Liver (tissue), 9 donors: Measurements from ENCODE around the gene C3orf20. TPM values are rescaled to one million over a fixed set of nuclear protein-coding genes. Genes with fewer than 3 reads are reported as not detected.

Experiments used
- DNase-seq: peaks from one replicate; pipeline ENCODE4 v3.0.0-alpha.2; 2017; ENCODE audit warnings: low spot score
- H3K27ac ChIP-seq, 2 donors: one replicate each; pipeline ENCODE4 v1.7.0; 2013; ENCODE audit warnings: inconsistent platforms in 2 of 2, low read length in 2 of 2, control low read depth in 1 of 2, low read depth in 1 of 2, mild to moderate bottlenecking in 1 of 2
- H3K27me3 ChIP-seq, 4 donors: one replicate each; pipeline versions ENCODE4 v1.6.1 to v1.7.0; 2013; ENCODE audit warnings: low read length in 3 of 4, inconsistent platforms in 1 of 4, mild to moderate bottlenecking in 1 of 4, moderate library complexity in 1 of 4; ENCODE audit not compliant: control insufficient read depth in 4 of 4, insufficient read depth in 4 of 4
- H3K36me3 ChIP-seq, 4 donors: one replicate each; pipeline versions ENCODE4 v1.6.1 to v1.7.0; 2013; ENCODE audit warnings: low read length in 3 of 4, mild to moderate bottlenecking in 3 of 4, low read depth in 1 of 4, moderate library complexity in 1 of 4; ENCODE audit not compliant: control insufficient read depth in 4 of 4, insufficient read depth in 3 of 4
- H3K4me1 ChIP-seq, 4 donors: one replicate each; pipeline versions ENCODE4 v1.6.1 to v1.7.0; 2013; ENCODE audit warnings: low read length in 3 of 4, mild to moderate bottlenecking in 3 of 4, moderate library complexity in 1 of 4; ENCODE audit not compliant: control insufficient read depth in 4 of 4, insufficient read depth in 4 of 4
- H3K4me3 ChIP-seq, 3 donors: one replicate each; pipeline versions ENCODE4 v1.6.1 to v1.7.0; 2013; ENCODE audit warnings: low read length in 3 of 3, control low read depth in 1 of 3, low read depth in 1 of 3, mild to moderate bottlenecking in 1 of 3
- H3K9ac ChIP-seq, 2 donors: one replicate each; pipeline ENCODE4 v1.7.0; 2013; ENCODE audit warnings: low read length in 2 of 2, mild to moderate bottlenecking in 2 of 2, moderate library complexity in 2 of 2, control low read depth in 1 of 2, low read depth in 1 of 2
- H3K9me3 ChIP-seq, 4 donors: one replicate each; pipeline versions ENCODE4 v1.6.1 to v1.7.0; 2013; ENCODE audit warnings: low read length in 3 of 4; ENCODE audit not compliant: control insufficient read depth in 4 of 4
- ATF3 ChIP-seq: IDR thresholded peaks from 2 replicates; pipeline ENCODE4 v1.6.1; 2016; ENCODE audit warnings: antibody characterized with exemption
- CTCF ChIP-seq: fragments of 150-350 bp; IDR thresholded peaks from 2 replicates; pipeline ENCODE4 v1.5.1; 2017; ENCODE audit warnings: improper control_type of control experiment, low read depth, low read length; ENCODE audit not compliant: missing input control
- EGR1 ChIP-seq, 2 donors: IDR thresholded peaks; 2 replicates each; pipeline ENCODE4 v1.6.1; 2016 to 2018; ENCODE audit warnings: antibody characterized with exemption in 2 of 2, low read depth in 2 of 2
- FOXA1 ChIP-seq: IDR thresholded peaks from 2 replicates; pipeline ENCODE4 v1.6.1; 2016; ENCODE audit warnings: antibody characterized with exemption
- FOXA2 ChIP-seq: IDR thresholded peaks from 2 replicates; pipeline ENCODE4 v1.6.1; 2016; ENCODE audit warnings: antibody characterized with exemption
- GABPA ChIP-seq, 2 donors: IDR thresholded peaks in 1 of 2; conservative IDR thresholded peaks in 1 of 2; 2 replicates each; pipeline ENCODE4 v1.6.1; 2016; ENCODE audit warnings: antibody characterized with exemption in 2 of 2, mild to moderate bottlenecking in 1 of 2, moderate library complexity in 1 of 2
- HNF4A ChIP-seq, 2 donors: conservative IDR thresholded peaks; 2 replicates each; pipeline ENCODE4 v1.6.1; 2016; ENCODE audit warnings: antibody characterized with exemption in 2 of 2, mild to moderate bottlenecking in 2 of 2
- HNF4G ChIP-seq: IDR thresholded peaks from 2 replicates; pipeline ENCODE4 v1.6.1; 2016; ENCODE audit warnings: antibody characterized with exemption
- JUND ChIP-seq, 2 donors: IDR thresholded peaks; 2 replicates each; pipeline ENCODE4 v1.6.1; 2016; ENCODE audit warnings: antibody characterized with exemption in 2 of 2
- MAX ChIP-seq: IDR thresholded peaks from 2 replicates; pipeline ENCODE4 v1.6.1; 2016; ENCODE audit warnings: antibody characterized with exemption
- NR2F2 ChIP-seq: IDR thresholded peaks from 2 replicates; pipeline ENCODE4 v1.6.1; 2016; ENCODE audit warnings: antibody characterized with exemption
- RAD21 ChIP-seq, 2 donors: IDR thresholded peaks; 2 replicates each; pipeline ENCODE4 v1.6.1; 2016; ENCODE audit warnings: antibody characterized with exemption in 2 of 2, mild to moderate bottlenecking in 2 of 2
- RXRA ChIP-seq, 2 donors: IDR thresholded peaks; 2 replicates each; pipeline ENCODE4 v1.6.1; 2017 to 2018; ENCODE audit warnings: antibody characterized with exemption in 2 of 2, mild to moderate bottlenecking in 1 of 2
- SP1 ChIP-seq: IDR thresholded peaks from 2 replicates; pipeline ENCODE4 v1.6.1; 2018; ENCODE audit warnings: antibody characterized with exemption, mild to moderate bottlenecking
- TAF1 ChIP-seq: conservative IDR thresholded peaks from 2 replicates; pipeline ENCODE4 v1.6.1; 2016; ENCODE audit warnings: antibody characterized with exemption, mild to moderate bottlenecking
- YY1 ChIP-seq: IDR thresholded peaks from 2 replicates; pipeline ENCODE4 v1.6.1; 2016; ENCODE audit warnings: antibody characterized with exemption, mild to moderate bottlenecking
- ZBTB33 ChIP-seq: IDR thresholded peaks from 2 replicates; pipeline ENCODE4 v1.6.1; 2016; ENCODE audit warnings: antibody characterized with exemption
- WGBS: extraction: QIAGEN DNeasy Blood & Tissue Kit; methylation state at CpG from one replicate; pipeline ENCODE4 v1.1.7; 2013; 5-methylcytosine and 5-hydroxymethylcytosine counted together
- polyA plus RNA-seq, 2 donors: library from polyadenylated mRNA; stranded (reverse) in 1 of 2; unstranded in 1 of 2; fragments of 200-250 nt in 1 of 2; fragments of >200 nt in 1 of 2; fragmentation: Nextera tagmentation in 1 of 2; extraction: Ambion mirVana in 1 of 2; gene quantifications; one replicate each; pipeline versions ENCODE4 v1.2.1 to v1.2.3, GENCODE V29; 2013 to 2015
- total RNA-seq, 2 donors: library from RNA; depleted of rRNA; stranded (reverse); fragments of >200 nt; gene quantifications; one replicate each; pipeline ENCODE4 v1.2.3, GENCODE V29; 2014
- TF ChIP-seq, protein P1 (sequence below): IDR thresholded peaks from 2 replicates; pipeline ENCODE4 v1.6.1; 2016; ENCODE audit warnings: antibody characterized with exemption, mild to moderate bottlenecking
- donor health status: healthy.
- donor health status: healthy.
- donor health status: healthy.
- donor health status: healthy.
- donor health status: healthy.

The C3orf20 gene
- total and polyA plus RNA-seq, 4 donors = 0.05 to 0.08 TPM; not detected in 2

- 85% methylated on average over 8 of the region's 8 CpGs for WGBS
- H3K4me3 ChIP-seq = no peak overlapping the region
- TF ChIP-seq YY1 = no peak
- TF ChIP-seq, protein P1, sequence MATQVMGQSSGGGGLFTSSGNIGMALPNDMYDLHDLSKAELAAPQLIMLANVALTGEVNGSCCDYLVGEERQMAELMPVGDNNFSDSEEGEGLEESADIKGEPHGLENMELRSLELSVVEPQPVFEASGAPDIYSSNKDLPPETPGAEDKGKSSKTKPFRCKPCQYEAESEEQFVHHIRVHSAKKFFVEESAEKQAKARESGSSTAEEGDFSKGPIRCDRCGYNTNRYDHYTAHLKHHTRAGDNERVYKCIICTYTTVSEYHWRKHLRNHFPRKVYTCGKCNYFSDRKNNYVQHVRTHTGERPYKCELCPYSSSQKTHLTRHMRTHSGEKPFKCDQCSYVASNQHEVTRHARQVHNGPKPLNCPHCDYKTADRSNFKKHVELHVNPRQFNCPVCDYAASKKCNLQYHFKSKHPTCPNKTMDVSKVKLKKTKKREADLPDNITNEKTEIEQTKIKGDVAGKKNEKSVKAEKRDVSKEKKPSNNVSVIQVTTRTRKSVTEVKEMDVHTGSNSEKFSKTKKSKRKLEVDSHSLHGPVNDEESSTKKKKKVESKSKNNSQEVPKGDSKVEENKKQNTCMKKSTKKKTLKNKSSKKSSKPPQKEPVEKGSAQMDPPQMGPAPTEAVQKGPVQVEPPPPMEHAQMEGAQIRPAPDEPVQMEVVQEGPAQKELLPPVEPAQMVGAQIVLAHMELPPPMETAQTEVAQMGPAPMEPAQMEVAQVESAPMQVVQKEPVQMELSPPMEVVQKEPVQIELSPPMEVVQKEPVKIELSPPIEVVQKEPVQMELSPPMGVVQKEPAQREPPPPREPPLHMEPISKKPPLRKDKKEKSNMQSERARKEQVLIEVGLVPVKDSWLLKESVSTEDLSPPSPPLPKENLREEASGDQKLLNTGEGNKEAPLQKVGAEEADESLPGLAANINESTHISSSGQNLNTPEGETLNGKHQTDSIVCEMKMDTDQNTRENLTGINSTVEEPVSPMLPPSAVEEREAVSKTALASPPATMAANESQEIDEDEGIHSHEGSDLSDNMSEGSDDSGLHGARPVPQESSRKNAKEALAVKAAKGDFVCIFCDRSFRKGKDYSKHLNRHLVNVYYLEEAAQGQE = no peak
- TF ChIP-seq SP1 = no peak
- no peak for TF ChIP-seq RXRA (IDR thresholded peaks at IDR 0.05)
- no peak for TF ChIP-seq CTCF
- TF ChIP-seq FOXA2 = no peak
- TF ChIP-seq GABPA (IDR thresholded peaks at IDR 0.05 in 1 of 2, conservative IDR thresholded peaks at IDR 0.05 in 1 of 2) = no peak
- TF ChIP-seq ATF3 = no peak
- no peak for TF ChIP-seq TAF1
- no peak for TF ChIP-seq FOXA1
- no peak for TF ChIP-seq HNF4G
- no peak for TF ChIP-seq NR2F2
- TF ChIP-seq HNF4A (conservative IDR thresholded peaks at IDR 0.05) = no peak
- no peak for TF ChIP-seq ZBTB33
- TF ChIP-seq EGR1 (IDR thresholded peaks at IDR 0.05; ENCODE audit: low read depth in 2 of 2) = no peak
- TF ChIP-seq RAD21 (IDR thresholded peaks at IDR 0.05) = no peak
- TF ChIP-seq JUND (IDR thresholded peaks at IDR 0.05) = no peak
- no peaks in the 10 kb centered on the region for H3K27me3 ChIP-seq
- H3K27ac ChIP-seq = no peak overlapping the region
- H3K36me3 ChIP-seq = no peaks in the 10 kb centered on the region
- H3K9ac ChIP-seq = no peak overlapping the region
- DNase-seq = no peak
- H3K4me1 ChIP-seq = peaks cover 13 to 36% (median 24%) of the 10 kb centered on the region in 4 donors
- H3K9me3 ChIP-seq = no peaks in the 10 kb centered on the region
These were observed 131.8 kb downstream of the C3orf20 start for GRCh38 chr3:14806641-14807263.

GRCh38 chr3:14808025-14808424 is 133.1 kb downstream of the C3orf20 start:
- Histone ChIP-seq H3K4me3 (no peak overlapping the region), H3K9ac (no peak overlapping the region), H3K36me3 (no peaks in the 10 kb centered on the region), H3K4me1 (peaks cover 8 to 23% (median 14%) of the 10 kb centered on the region in 4 donors), H3K27ac (no peak overlapping the region), H3K27me3 (no peaks in the 10 kb centered on the region), H3K9me3 (no peaks in the 10 kb centered on the region)
- DNase-seq = no peak
- TF ChIP-seq MAX (no peak), FOXA2 (no peak), JUND (IDR thresholded peaks at IDR 0.05) (no peak), HNF4G (no peak), ATF3 (no peak), SP1 (no peak), CTCF (no peak), YY1 (no peak)
- TF ChIP-seq, protein P1 = no peak
